G401.6 (cell line): Measurements from ENCODE around the gene PCSK6.
"Not testable (repeated sequence)": the region's sequence is repeated elsewhere in the genome, so short reads cannot be mapped to it uniquely, and the experiment has no call there.

ENCODE experiments used
- FAIRE-seq: peaks from 2 replicates; lab custom pipeline; 2012; peaks lifted over from hg19 to GRCh38; lab: Jason Lieb, UNC

Gene PCSK6

GRCh38 chr15:101481917-101482525 lies 7.5 kb downstream of the PCSK6 start:
- FAIRE-seq = no peak

DNA sequence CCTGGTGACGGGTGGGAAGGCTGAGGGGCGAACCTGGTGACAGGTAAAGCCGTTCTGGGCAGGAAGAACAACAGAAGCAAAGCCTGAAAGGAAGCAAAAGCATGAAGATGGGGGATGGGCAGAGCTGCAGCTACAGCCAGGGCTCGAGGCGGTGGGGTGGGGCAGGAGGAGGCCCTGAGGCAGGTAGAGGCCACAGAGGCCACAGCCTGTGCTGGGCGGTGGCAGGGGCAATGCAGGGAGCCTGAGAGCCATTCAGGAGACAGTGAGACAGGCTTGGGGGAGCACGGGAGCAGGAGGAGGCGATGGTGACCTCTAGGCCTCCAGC lies 8.2 kb downstream of the PCSK6 start:
- no peak for FAIRE-seq

DNA sequence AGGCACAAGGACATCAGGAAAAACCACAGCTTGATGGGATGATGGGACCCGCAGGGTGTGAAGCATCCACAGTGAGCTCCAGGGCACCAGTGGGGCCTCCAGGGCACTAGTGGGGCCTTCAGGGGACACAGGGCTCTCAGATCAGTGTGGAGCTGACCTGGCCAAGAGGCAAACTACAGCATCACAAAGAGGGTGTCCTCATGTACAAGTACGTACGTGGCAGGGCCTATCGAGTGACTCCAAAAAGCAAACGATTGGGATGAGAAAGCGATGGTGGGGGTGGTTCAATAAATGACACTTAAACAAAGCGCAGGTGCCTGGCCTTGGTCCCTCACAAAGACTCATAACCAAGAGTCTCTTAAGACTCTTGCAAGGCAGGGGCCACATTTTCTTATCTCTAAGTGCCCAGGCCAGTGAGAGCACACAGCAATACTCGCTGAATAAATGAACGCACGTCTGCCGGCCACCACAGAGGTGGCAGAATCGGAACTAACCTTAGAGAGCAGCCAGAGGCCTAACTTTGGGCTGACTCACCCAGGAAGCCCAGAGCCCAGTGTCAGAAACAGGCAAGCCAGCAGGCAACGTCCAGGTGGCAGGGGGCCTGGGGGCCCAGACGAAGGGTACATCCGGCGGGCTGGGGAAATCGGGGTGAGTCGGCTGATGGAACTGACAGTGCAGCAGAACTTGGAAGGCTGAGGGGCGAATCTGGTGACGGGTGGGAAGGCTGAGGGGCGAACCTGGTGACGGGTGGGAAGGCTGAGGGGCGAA lies 8.7 kb downstream of the PCSK6 start:
- FAIRE-seq = no peak

DNA sequence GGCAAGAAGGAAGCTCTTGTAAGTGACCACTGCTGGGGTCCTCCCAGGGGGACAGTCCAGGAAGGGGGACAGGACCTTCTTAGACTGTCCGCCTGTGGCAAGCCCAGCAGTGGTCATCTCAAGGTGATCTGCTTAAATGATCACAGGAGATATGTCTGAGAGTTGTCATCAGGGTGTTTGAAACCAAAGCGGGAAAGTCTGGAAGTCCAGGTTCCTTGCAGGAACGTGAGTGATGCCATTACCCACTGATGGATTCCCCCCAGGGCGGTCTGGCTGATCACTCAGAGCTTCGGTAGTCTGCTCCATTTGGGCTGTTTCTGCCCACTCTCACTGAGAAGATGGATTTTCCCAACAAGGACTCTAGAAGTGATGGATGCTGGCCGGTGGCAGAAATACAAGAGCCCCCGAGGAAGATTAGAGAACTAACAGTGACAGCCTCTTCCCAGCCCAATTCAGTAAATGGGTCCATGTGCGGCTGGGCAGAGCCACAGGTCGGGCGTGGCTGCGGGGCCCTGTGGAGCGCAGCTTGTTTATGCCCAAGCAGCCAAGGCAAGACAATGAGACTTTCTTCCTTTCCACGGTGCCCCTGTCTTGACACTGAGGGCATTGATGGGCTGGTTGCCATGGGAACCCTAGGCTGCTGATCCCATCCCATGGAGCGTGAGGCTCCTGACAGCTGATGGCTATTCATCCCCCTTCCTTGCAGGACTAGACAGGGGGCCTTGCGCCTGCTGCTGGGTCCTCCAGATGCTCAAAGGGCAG lies 9.5 kb downstream of the PCSK6 start:
- FAIRE-seq = no peak

- no peak for FAIRE-seq
Measured at GRCh38 chr15:101479342-101479845, 10.1 kb downstream of the PCSK6 start.

DNA sequence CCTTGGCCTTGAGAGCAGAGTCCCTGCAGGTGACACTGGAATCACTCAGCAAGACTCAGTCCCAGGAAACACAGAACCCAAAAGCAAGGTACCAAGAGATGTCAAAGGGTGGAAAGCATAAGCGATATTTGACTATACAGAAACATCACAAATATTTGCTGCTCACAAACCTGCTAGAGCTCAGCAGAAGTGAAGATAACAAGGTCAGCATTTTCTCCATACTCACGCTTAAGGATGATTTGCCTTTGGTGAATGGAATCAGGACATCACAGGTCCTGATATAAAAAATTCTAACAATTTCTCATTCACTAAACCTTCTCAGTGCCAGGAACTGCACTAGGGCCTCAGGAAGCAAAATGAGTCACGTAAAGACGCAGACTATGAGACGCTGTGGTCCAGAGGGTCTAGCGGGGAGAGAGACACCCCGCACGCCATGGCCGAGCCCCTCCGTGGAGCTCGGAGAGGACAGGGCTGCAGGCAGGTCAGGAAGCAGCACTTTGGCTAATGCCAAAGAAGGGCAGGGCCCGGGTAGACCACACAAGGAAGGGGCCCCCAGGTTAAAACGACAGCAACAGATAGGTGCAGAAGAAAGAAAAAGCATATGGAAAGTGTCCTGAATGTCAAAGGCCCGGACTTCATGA lies 10.7 kb downstream of the PCSK6 start:
- no peak for FAIRE-seq

GRCh38 chr15:101477851-101478362 lies 11.6 kb downstream of the PCSK6 start:
- FAIRE-seq = no peak

- FAIRE-seq = no peak
Measured at GRCh38 chr15:101476756-101477155, 12.8 kb downstream of the PCSK6 start.

DNA sequence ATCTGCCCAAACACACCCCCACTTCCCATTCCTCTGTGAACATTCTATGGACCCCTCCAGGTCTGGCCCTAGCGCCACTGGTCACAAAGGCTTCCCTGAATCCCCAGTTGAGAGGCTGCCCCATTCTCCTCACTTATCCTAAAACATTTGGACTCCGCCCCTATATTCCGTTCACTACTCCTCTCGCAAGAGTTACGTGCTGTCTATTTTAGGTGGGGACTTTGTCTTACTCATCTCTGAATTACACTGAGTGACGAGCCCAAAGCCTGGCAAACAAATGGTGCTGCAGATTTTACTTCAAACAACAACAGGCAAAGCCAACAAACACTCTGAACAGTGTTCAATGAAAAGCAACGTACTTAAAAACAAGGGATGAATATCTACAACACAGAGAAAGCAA lies 14.5 kb downstream of the PCSK6 start:
- FAIRE-seq = no peak

GRCh38 chr15:101474233-101474632 lies 15.3 kb downstream of the PCSK6 start:
- no peak for FAIRE-seq

DNA sequence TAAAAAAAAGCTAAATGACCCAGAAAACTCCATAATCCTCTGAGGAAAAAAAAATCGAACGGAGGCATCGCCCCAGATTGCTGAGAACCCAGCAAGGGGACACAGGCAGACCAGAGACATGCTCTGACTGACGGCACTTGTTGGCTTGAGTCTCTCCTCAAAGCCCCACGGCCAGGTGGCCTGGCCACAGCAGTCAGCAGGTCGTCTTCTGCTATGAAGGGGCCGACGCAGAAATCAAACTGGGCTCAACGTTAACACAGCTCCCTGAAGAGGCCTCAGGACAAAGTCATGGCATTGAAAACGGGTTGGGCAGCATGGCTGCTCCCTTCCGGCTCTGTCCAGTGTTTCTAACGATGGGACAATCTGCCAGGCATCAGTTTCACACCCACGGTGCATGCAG lies 17.5 kb downstream of the PCSK6 start:
- no peak for FAIRE-seq

- no peak for FAIRE-seq
Measured at GRCh38 chr15:101470548-101471239, 18.8 kb downstream of the PCSK6 start.

- FAIRE-seq = no peak
Measured at GRCh38 chr15:101469520-101470288, 19.8 kb downstream of the PCSK6 start.

- no peak for FAIRE-seq
Measured at GRCh38 chr15:101466188-101466587, 23.3 kb downstream of the PCSK6 start.

GRCh38 chr15:101464999-101465669 lies 24.4 kb downstream of the PCSK6 start:
- no peak for FAIRE-seq

- no peak for FAIRE-seq
Measured at GRCh38 chr15:101464256-101464998, 25.1 kb downstream of the PCSK6 start.

GRCh38 chr15:101463696-101464095 lies 25.8 kb downstream of the PCSK6 start:
- FAIRE-seq = not testable (repeated sequence)

DNA sequence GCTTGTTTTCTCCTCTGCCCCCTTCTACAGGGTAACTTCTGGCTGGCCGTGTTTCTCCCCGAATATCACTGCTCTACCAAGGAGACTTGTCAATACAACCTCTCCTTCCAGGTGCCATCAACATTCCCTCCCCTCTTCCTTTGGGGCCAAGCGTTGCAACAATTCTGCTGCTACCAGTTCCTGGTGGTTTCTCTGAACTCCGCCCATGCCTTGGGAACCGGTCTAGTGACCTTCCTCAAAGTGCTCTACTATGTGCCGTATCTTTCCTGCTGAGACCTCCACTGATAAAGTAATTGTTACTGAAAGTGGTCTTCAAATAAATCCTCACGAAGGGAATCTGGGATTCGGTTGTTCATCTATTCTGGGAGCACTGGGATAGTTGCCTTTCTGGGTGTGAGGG lies 26.2 kb downstream of the PCSK6 start:
- FAIRE-seq = no peak

GRCh38 chr15:101461097-101461496 lies 28.4 kb downstream of the PCSK6 start:
- FAIRE-seq = no peak
